Measurements from ENCODE around the gene PRUNE2.

The PRUNE2 gene

DNA sequence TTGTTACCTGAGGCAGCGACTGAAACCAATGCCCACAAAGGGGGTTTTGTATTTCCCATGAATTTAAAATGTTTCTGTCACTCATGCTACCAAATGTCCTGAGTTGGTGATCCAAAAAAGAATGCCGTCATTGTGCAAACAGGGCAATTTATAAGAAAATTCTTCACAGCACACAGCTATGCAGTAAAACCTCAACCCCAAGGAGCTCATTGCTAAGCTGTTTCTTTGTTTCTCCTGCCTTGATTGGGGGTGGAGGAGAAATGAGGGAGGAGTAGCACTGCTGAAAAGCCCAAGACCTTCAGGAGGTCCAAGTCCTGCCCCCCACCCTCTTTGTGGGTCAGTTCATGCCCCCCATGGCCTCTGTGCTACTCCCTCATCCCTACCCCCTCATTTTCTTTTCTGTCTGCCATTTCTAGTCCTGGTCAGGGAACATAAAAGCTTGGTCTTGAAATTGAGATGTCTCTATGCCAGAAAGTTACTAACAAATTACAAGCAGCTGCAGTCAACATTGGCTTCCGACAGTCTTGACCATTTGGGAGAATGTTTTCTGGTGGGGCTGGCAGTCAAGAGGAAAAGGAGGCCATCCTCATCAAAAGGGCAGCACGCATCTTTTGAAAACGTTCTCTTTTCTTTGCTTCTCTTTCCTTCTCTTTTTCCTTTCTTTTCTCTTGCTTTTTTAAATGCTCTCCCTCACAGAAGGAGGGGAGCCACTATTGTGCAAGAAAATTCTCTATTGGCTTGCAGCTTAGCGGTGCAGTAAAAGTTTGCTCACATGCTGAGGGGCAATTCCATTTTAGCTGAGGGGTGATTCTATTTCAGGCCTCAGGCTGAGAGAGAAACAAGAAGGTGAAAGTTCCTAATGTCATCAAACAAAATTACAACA is 313.6 kb downstream of the PRUNE2 start:
- no peak for ATAC-seq (ENCODE audit: low read depth)
- DNase-seq (ENCODE audit: low spot score): no peak
- TF ChIP-seq CTCF (IDR thresholded peaks at IDR 0.05; ENCODE audit: poor library complexity, severe bottlenecking): no peak
- H3K36me3 ChIP-seq (ENCODE audit: low read depth): no peaks in the 10 kb centered on the region
- H3K9me3 ChIP-seq (ENCODE audit: severe bottlenecking): no peaks in the 10 kb centered on the region
- H3K4me3 ChIP-seq (ENCODE audit: severe bottlenecking): no peak overlapping the region
- no peaks in the 10 kb centered on the region for H3K4me1 ChIP-seq (ENCODE audit: insufficient read depth, poor library complexity, severe bottlenecking)
- no peak overlapping the region for H3K27ac ChIP-seq (ENCODE audit: poor library complexity, severe bottlenecking)
- H3K27me3 ChIP-seq (ENCODE audit: insufficient read depth, poor library complexity, severe bottlenecking): no peaks in the 10 kb centered on the region

DNA sequence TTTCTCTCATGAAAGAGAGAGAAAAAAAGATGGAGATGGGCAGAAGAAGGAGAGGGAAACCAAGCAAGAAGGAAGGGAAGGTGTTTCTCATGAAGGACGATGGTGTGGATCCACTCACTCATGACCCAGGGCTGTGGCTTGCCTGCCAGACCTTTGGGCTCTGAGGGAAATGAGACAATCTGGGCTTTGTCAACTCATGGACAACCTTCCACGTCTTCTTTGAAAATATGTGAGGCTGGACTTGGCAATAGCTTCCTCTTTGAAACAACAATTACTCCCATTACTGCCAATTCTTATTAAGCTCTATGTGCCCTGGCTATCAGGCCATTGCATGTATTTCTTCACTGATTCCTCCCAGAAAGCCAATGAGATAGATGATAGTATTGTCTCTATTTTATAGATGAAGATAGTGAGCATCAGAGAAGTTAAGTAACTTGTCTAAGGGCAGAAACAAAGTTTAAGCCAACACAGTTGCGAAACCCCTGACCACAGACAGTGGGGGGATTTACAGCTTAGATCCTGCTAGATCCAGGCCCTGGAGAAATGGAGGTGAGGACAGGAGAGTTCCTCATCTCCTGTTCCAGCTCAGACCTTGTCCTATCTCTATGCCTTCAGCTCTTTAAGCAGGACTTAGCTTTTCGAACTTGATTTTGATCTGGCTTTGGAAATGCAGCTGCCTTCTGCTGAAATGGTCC is 314.5 kb downstream of the PRUNE2 start:
- no peak overlapping the region for H3K27ac ChIP-seq (ENCODE audit: poor library complexity, severe bottlenecking)

GRCh38 chr9:76588316-76588715 is 317.6 kb downstream of the PRUNE2 start:
- H3K4me3 ChIP-seq (ENCODE audit: severe bottlenecking): no peak overlapping the region
- H3K9me3 ChIP-seq (ENCODE audit: severe bottlenecking): no peaks in the 10 kb centered on the region
- H3K4me1 ChIP-seq (ENCODE audit: insufficient read depth, poor library complexity, severe bottlenecking): no peaks in the 10 kb centered on the region
- no peaks in the 10 kb centered on the region for H3K36me3 ChIP-seq (ENCODE audit: low read depth)
- no peak for DNase-seq (ENCODE audit: low spot score)
- no peak overlapping the region for H3K27ac ChIP-seq (ENCODE audit: poor library complexity, severe bottlenecking)
- no peaks in the 10 kb centered on the region for H3K27me3 ChIP-seq (ENCODE audit: insufficient read depth, poor library complexity, severe bottlenecking)
- no peak for TF ChIP-seq CTCF (IDR thresholded peaks at IDR 0.05; ENCODE audit: poor library complexity, severe bottlenecking)
- no peak for ATAC-seq (ENCODE audit: low read depth)

More for the DNA sequence above, 314.5 kb downstream of the PRUNE2 start:
- H3K4me1 ChIP-seq (ENCODE audit: insufficient read depth, poor library complexity, severe bottlenecking): no peaks in the 10 kb centered on the region
- no peak for TF ChIP-seq CTCF (IDR thresholded peaks at IDR 0.05; ENCODE audit: poor library complexity, severe bottlenecking)
- H3K27me3 ChIP-seq (ENCODE audit: insufficient read depth, poor library complexity, severe bottlenecking): no peaks in the 10 kb centered on the region
- ATAC-seq (ENCODE audit: low read depth) (no peak), DNase-seq (ENCODE audit: low spot score) (no peak)
- no peak overlapping the region for H3K4me3 ChIP-seq (ENCODE audit: severe bottlenecking)
- H3K9me3 ChIP-seq (ENCODE audit: severe bottlenecking): no peaks in the 10 kb centered on the region
- no peaks in the 10 kb centered on the region for H3K36me3 ChIP-seq (ENCODE audit: low read depth)

- ATAC-seq (ENCODE audit: low read depth) (no peak), DNase-seq (ENCODE audit: low spot score) (no peak)
- H3K4me3 ChIP-seq (ENCODE audit: severe bottlenecking): no peak overlapping the region
- no peaks in the 10 kb centered on the region for H3K36me3 ChIP-seq (ENCODE audit: low read depth)
- no peak overlapping the region for H3K27ac ChIP-seq (ENCODE audit: poor library complexity, severe bottlenecking)
- no peak for TF ChIP-seq CTCF (IDR thresholded peaks at IDR 0.05; ENCODE audit: poor library complexity, severe bottlenecking)
- no peaks in the 10 kb centered on the region for H3K9me3 ChIP-seq (ENCODE audit: severe bottlenecking)
- H3K4me1 ChIP-seq (ENCODE audit: insufficient read depth, poor library complexity, severe bottlenecking): no peaks in the 10 kb centered on the region
- H3K27me3 ChIP-seq (ENCODE audit: insufficient read depth, poor library complexity, severe bottlenecking): no peaks in the 10 kb centered on the region
These were observed 319.3 kb downstream of the PRUNE2 start for GRCh38 chr9:76586390-76587314.

Measured in RWPE2 (cell line).